Measurements from ENCODE around the gene CCND1. TPM values are rescaled to one million over a fixed set of nuclear protein-coding genes. Genes with fewer than 3 reads are reported as not detected.

CCND1 gene
- total and polyA plus RNA-seq, 2 of the 8 experiments (the other 6 are each of a cell fraction or from before 2014, with no cell fraction given) = 64.5 to 170 TPM

GRCh38 chr11:69614085-69614484, 26.9 kb upstream of the CCND1 start:
- H3K9me3 ChIP-seq (ENCODE audit: insufficient read depth in 2 of 2, low read depth in 1 of 2, low read length in 1 of 2) = 0 out of 4 replicates have a peak, but pooled peaks cover 0 to 3% of the 10 kb centered on the region in 2 experiments
- H3K4me3 ChIP-seq (ENCODE audit: extremely low read depth in 1 of 4, insufficient read depth in 2 of 4, low read depth in 3 of 4, low read length in 4 of 4) = no peak overlapping the region
- no peak overlapping the region for H4K5ac ChIP-seq (ENCODE audit: insufficient read length, low read depth, low read length)
- H2AFZ ChIP-seq (ENCODE audit: low read length) = peak overlapping the region; percentile 81; the same call in 1 of the 2 replicates
- no peak overlapping the region for H3K4me2 ChIP-seq (ENCODE audit: insufficient read depth in 1 of 2, low read depth in 2 of 2, low read length in 2 of 2)
- no peaks in the 10 kb centered on the region for H3K27me3 ChIP-seq (replicated peaks in 1 of 4; ENCODE audit: control insufficient read depth in 3 of 4, extremely low read depth in 1 of 4, insufficient read depth in 3 of 4, low read length in 3 of 4)
- no peak overlapping the region for H3K4ac ChIP-seq (replicated peaks; ENCODE audit: insufficient read length, low read depth, low read length)
- no peak overlapping the region for H2BK5ac ChIP-seq (ENCODE audit: low read depth, low read length)
- POLR2A ChIA-PET (ENCODE audit: partially characterized antibody) = interaction anchor here (1.2 kb wide), 1 partner anchor 24 kb away, joined by 3 read pairs; no protein-coding TSS in a partner anchor
- H3K27ac ChIP-seq (ENCODE audit: low read depth, low read length) = no peak overlapping the region
- 76% methylated on average over 8 of the region's 8 CpGs; no CpG with 5 or more reads in 1 of the 2 experiments for WGBS, 2 experiments (ENCODE audit: extremely low coverage in 1 of 2, insufficient coverage in 1 of 2, insufficient read length in 1 of 2, insufficient replicate concordance in 2 of 2, low coverage in 1 of 2, low lambda C conversion rate in 2 of 2, missing lambda C conversion rate in 1 of 2)
- H3K18ac ChIP-seq (ENCODE audit: extremely low read depth, low read length) = no peak overlapping the region
- peaks cover 0 to 10% (median 2%) of the 10 kb centered on the region in 4 experiments; a peak in 3 of 7 replicates for H3K4me1 ChIP-seq (replicated peaks in 1 of 4; ENCODE audit: control insufficient read depth in 3 of 4, insufficient read depth in 4 of 4, low read length in 3 of 4)
- H2AK5ac ChIP-seq (ENCODE audit: low read depth, low read length) = peak overlapping the region; percentile 1; the same call in 1 of the 2 replicates
- H3K23ac ChIP-seq (ENCODE audit: insufficient read length) = no peak overlapping the region
- H3K79me2 ChIP-seq (ENCODE audit: control insufficient read depth in 1 of 2, insufficient read depth in 2 of 2, low read length in 2 of 2) = no peaks in the 10 kb centered on the region
- H3K9ac ChIP-seq (replicated peaks in 1 of 4; ENCODE audit: extremely low read depth in 1 of 4, low read depth in 3 of 4, low read length in 3 of 4) = no peak overlapping the region
- H2BK20ac ChIP-seq (ENCODE audit: low read length) = no peak overlapping the region
- no peak for DNase-seq (ENCODE audit: low read depth in 1 of 2, low spot score in 2 of 2)
- no peak for FAIRE-seq
- H3K79me1 ChIP-seq (ENCODE audit: low read depth, low read length) = no peaks in the 10 kb centered on the region
- CTCF ChIA-PET (ENCODE audit: partially characterized antibody) = no interaction called here
- no peak for TF ChIP-seq USF2 (IDR thresholded peaks at IDR 0.05; ENCODE audit: low read length)
- no peak for TF ChIP-seq BRCA1 (IDR thresholded peaks at IDR 0.05; ENCODE audit: low read depth, low read length)
- no peak for TF ChIP-seq GABPA (IDR thresholded peaks at IDR 0.05; ENCODE audit: borderline replicate concordance, insufficient read depth, low read length)
- no peak for TF ChIP-seq RXRA (IDR thresholded peaks at IDR 0.05; ENCODE audit: insufficient read depth, low read depth, low read length)
- H4K91ac ChIP-seq (replicated peaks; ENCODE audit: insufficient read length, low read length) = peak overlapping the region; percentile 32
- peak overlapping the region; percentile 81; the same call in 1 of the 2 replicates for H2BK15ac ChIP-seq (ENCODE audit: low read length)
- no peak overlapping the region for H3K14ac ChIP-seq (ENCODE audit: insufficient read length)
- no peaks in the 10 kb centered on the region; a peak in 1 of 8 replicates for H3K36me3 ChIP-seq (ENCODE audit: control insufficient read depth in 2 of 4, insufficient read depth in 4 of 4, low read length in 3 of 4)
- no peaks in the 10 kb centered on the region for H3K23me2 ChIP-seq (ENCODE audit: low read depth, low read length)
- H4K20me1 ChIP-seq (replicated peaks in 1 of 2; ENCODE audit: control insufficient read depth in 1 of 2, insufficient read depth in 2 of 2, low read length in 2 of 2) = no peaks in the 10 kb centered on the region
- H2BK12ac ChIP-seq (ENCODE audit: low read depth, low read length) = peak overlapping the region; percentile 75; the same call in 1 of the 2 replicates
- no peak overlapping the region for H2BK120ac ChIP-seq (replicated peaks; ENCODE audit: low read depth, low read length)
- peak overlapping the region; percentile 58; the same call in 1 of the 2 replicates for H4K8ac ChIP-seq (ENCODE audit: extremely low read depth, insufficient read depth, low read length)
- H3K56ac ChIP-seq (replicated peaks; ENCODE audit: insufficient read length, low read depth, low read length) = no peak overlapping the region

Measured in H1 (cell line).